GM19452 (cell line): Measurements from ENCODE around the gene RAB40A.

Experiments
- ATAC-seq: cut with Tn5 transposase; IDR thresholded peaks from one replicate; pipeline ENCODE4 v1.9.1; 2021; ENCODE audit not compliant: unreplicated experiment

RAB40A gene

GRCh38 chrX:103519389-103519788 is at the start of gene RAB40A:
TSS of gene RAB40A (minus strand) at chrX:103519489. CDS start at chrX:103500756, 18,733 bp downstream.
- no peak for ATAC-seq

- no peak for ATAC-seq
Observed at GRCh38 chrX:103565752-103566151, 46.5 kb upstream of the RAB40A start.

- no peak for ATAC-seq
Observed at GRCh38 chrX:103565197-103565596, 45.9 kb upstream of the RAB40A start.

- ATAC-seq, result no peak
Observed at GRCh38 chrX:103562801-103563200, 43.5 kb upstream of the RAB40A start.

GRCh38 chrX:103560256-103560655 is 41.0 kb upstream of the RAB40A start:
- no peak for ATAC-seq

- ATAC-seq, result no peak
Observed at GRCh38 chrX:103556963-103557612, 37.8 kb upstream of the RAB40A start.

- ATAC-seq, result peak; percentile 98
Observed at GRCh38 chrX:103554687-103555424, 35.6 kb upstream of the RAB40A start.

- no peak for ATAC-seq
Observed at GRCh38 chrX:103552236-103552635, 32.9 kb upstream of the RAB40A start.

- ATAC-seq, result no peak
Observed at GRCh38 chrX:103550415-103551051, 31.2 kb upstream of the RAB40A start.

GRCh38 chrX:103549916-103550315 is 30.6 kb upstream of the RAB40A start:
- ATAC-seq, result no peak

GRCh38 chrX:103540145-103540544 is 20.9 kb upstream of the RAB40A start:
- ATAC-seq, result no peak

GRCh38 chrX:103539695-103540094 is 20.4 kb upstream of the RAB40A start:
- no peak for ATAC-seq

- no peak for ATAC-seq
Observed at GRCh38 chrX:103538728-103539127, 19.4 kb upstream of the RAB40A start.

- no peak for ATAC-seq
Observed at GRCh38 chrX:103537871-103538387, 18.6 kb upstream of the RAB40A start.

- no peak for ATAC-seq
Observed at GRCh38 chrX:103536732-103537131, 17.4 kb upstream of the RAB40A start.

- no peak for ATAC-seq
Observed at GRCh38 chrX:103536071-103536470, 16.8 kb upstream of the RAB40A start.

GRCh38 chrX:103535206-103535605 is 15.9 kb upstream of the RAB40A start:
- ATAC-seq, result no peak

- ATAC-seq, result peak; percentile 67
Observed at GRCh38 chrX:103533511-103534216, 14.4 kb upstream of the RAB40A start.

GRCh38 chrX:103531002-103531401 is 11.7 kb upstream of the RAB40A start:
- no peak for ATAC-seq

- no peak for ATAC-seq
Observed at GRCh38 chrX:103530545-103530944, 11.3 kb upstream of the RAB40A start.

- no peak for ATAC-seq
Observed at GRCh38 chrX:103529550-103529949, 10.3 kb upstream of the RAB40A start.
